Stomach smooth muscle (tissue), 2 donors: Measurements from ENCODE around the gene GDI1.
"Not testable (repeated sequence)": the region's sequence is repeated elsewhere in the genome, so short reads cannot be mapped to it uniquely, and the experiment has no call there.

Experiments
- H3K27ac ChIP-seq: one replicate; pipeline ENCODE4 v1.7.0; 2013; ENCODE audit warnings: mild to moderate bottlenecking, low read length, inconsistent platforms
- H3K27me3 ChIP-seq, 2 donors: one replicate each; pipeline ENCODE4 v1.7.0; 2013; ENCODE audit warnings: low read length in 2 of 2; ENCODE audit not compliant: insufficient read depth in 2 of 2, control insufficient read depth in 1 of 2
- H3K36me3 ChIP-seq, 2 donors: one replicate each; pipeline ENCODE4 v1.7.0; 2013; ENCODE audit warnings: low read length in 2 of 2; ENCODE audit not compliant: control insufficient read depth in 2 of 2, insufficient read depth in 2 of 2
- H3K4me1 ChIP-seq: one replicate; pipeline ENCODE4 v1.7.0; 2013; ENCODE audit warnings: low read length; ENCODE audit not compliant: control insufficient read depth, insufficient read depth
- H3K4me3 ChIP-seq, 2 donors: one replicate each; pipeline ENCODE4 v1.7.0; 2013; ENCODE audit warnings: low read length in 2 of 2
- H3K9ac ChIP-seq, 2 donors: one replicate each; pipeline ENCODE4 v1.7.0; 2013; ENCODE audit warnings: low read length in 2 of 2, mild to moderate bottlenecking in 1 of 2
- H3K9me3 ChIP-seq, 2 donors: one replicate each; pipeline ENCODE4 v1.7.0; 2013; ENCODE audit warnings: low read length in 2 of 2; ENCODE audit not compliant: control insufficient read depth in 2 of 2
- donor health status: healthy.
- donor health status: Pancreatic carcinoma.

Gene GDI1

DNA sequence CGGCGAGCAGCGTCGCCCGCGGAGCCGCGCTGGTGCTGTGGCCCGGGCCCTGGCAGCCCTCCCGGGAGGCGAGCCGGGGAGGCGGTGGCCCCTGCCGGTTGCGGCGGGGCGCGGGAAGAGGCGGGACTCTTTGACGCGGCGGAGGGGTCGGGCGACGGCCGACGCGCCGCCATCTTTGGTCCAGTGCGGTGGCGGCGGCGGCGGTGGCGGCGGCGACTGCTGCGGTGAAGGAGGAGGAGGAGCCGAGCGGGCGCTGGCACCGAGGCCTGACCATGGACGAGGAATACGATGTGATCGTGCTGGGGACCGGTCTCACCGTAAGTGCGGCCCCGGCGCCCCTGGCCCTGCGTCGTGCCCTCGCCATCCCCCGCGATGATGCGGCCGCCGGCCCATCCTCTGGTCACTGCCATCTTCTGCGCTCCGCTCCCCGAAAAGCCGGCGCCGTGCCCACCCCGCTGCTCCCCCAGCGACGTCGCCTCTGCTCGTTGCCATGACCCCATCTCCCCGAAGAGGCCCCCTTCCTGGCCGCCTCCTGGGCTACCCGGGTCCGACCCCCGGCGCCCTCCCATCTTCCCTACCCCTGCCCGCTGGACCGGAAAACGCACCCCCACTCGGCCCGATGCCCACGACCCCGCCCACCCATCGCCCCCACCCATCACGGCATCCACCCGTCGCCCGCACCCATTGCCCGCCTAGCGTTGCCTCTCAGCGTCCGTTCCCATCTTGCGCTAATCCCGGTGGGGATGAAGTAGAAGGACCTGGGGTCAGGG lies at the start of gene GDI1:
Gene GDI1, plus strand, starts transcription at position 172 of the 770 bp plus-strand sequence. Its CDS starts 101 bp downstream, at position 273.
- Histone ChIP-seq H3K36me3 (peaks cover 8 to 12% of the 10 kb centered on the region in 2 donors), H3K4me1 (peaks cover 24% of the 10 kb centered on the region), H3K4me3 (peak within 1 kb of the TSS; percentile 68 to 75), H3K9ac (peak within 1 kb of the TSS; percentile 52 to 55), H3K27me3 (peaks cover 0 to 4% of the 10 kb centered on the region in 2 donors), H3K9me3 (no peaks in the 10 kb centered on the region), H3K27ac (peak within 1 kb of the TSS; percentile 46)

GRCh38 chrX:154388094-154388493 lies 48.9 kb upstream of the GDI1 start:
- H3K9me3 ChIP-seq, H3K27me3 ChIP-seq, H3K27ac ChIP-seq, H3K4me3 ChIP-seq, H3K36me3 ChIP-seq, H3K9ac ChIP-seq: not testable (repeated sequence)
- peaks cover 12% of the 10 kb centered on the region for H3K4me1 ChIP-seq

DNA sequence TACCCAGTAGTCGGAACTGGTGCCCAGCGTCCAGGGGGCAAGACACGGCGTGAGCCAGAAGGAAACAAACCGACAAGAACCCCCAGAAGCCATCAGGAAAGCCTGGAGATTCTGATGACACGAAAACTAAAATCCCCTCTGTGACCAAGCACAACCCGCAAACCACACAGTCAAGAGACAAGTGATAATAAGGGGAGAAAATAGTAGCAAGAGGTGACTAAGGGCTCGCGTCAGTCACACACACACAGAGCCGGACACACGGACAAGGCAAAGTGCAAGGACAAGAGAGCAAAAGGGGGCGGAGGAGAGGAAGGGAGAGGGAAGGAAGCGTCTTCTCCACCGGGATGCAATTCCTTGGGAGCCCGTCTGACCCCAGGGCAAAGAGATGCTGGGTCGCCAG lies 48.3 kb upstream of the GDI1 start:
- H3K4me3 ChIP-seq, H3K9ac ChIP-seq, H3K36me3 ChIP-seq, H3K27ac ChIP-seq, H3K4me1 ChIP-seq, H3K9me3 ChIP-seq, H3K27me3 ChIP-seq: not testable (repeated sequence)

DNA sequence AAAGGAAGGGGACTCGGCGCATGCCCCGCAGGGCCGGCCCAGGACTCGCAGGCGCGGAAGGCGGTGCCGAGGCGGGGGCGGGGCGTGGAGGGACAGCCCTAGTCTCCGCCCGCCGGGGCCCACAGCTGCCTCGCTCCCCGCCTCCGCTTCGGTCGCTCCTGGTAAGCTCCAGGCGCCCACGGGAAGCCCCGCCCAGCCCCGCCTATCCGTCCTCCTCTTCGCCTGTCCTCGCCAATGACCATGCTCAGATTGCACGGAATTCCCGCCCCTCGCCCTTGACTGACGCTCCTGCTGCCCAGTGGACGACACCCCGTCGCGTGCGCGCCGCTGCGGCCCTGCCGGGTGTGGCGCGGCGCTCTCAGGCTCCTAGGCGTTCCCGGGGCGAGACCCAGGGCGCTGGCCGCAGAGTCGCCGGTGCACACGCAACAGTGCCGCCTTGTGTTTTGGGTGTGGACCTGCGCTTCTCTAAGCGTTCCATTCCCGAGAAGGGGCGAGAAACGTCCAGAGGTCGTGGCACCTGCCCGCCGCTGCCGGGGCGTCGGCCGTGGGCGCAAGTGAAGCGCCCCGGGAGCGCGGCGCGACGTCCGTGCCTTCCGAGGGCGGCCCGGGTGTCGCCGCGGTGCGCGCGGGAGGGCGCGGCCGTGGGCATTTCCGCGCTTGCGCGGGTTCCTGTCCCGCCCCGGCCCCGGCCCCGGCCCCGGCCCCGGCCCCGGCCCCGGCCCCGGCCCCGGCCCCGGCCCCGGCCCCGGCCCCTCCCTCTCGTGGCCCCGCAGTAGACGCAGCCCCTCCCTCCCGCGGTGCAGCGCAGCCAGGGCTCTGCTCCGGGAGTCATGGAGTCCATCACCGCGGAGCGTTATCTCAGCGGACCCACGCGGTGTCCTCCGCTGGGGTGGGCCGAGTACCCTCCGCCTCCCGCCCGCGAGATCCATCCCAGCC lies 46.9 kb upstream of the GDI1 start:
- not testable (repeated sequence) for H3K27me3 ChIP-seq, H3K9me3 ChIP-seq, H3K36me3 ChIP-seq, H3K27ac ChIP-seq, H3K9ac ChIP-seq, H3K4me3 ChIP-seq, H3K4me1 ChIP-seq

DNA sequence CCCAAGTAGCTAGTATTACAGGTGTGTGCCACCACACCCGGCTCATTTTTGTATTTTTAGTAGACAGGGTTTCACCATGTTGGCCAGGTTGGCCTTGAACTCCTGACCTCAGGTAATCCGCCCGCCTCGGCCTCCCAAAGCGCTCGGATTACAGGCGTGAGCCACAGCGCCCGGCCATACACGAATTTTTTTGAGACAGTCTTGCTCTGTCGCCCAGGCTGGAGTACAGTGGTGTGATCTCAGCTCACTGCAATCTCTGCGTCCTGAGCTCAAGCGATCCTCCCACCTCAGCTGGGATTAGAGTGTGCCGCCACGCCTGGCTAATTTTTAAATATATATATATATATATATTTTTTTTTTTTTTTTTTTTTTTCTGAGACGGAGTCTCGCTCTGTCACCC lies 40.6 kb upstream of the GDI1 start:
- H3K4me3 ChIP-seq, result not testable (repeated sequence)

DNA sequence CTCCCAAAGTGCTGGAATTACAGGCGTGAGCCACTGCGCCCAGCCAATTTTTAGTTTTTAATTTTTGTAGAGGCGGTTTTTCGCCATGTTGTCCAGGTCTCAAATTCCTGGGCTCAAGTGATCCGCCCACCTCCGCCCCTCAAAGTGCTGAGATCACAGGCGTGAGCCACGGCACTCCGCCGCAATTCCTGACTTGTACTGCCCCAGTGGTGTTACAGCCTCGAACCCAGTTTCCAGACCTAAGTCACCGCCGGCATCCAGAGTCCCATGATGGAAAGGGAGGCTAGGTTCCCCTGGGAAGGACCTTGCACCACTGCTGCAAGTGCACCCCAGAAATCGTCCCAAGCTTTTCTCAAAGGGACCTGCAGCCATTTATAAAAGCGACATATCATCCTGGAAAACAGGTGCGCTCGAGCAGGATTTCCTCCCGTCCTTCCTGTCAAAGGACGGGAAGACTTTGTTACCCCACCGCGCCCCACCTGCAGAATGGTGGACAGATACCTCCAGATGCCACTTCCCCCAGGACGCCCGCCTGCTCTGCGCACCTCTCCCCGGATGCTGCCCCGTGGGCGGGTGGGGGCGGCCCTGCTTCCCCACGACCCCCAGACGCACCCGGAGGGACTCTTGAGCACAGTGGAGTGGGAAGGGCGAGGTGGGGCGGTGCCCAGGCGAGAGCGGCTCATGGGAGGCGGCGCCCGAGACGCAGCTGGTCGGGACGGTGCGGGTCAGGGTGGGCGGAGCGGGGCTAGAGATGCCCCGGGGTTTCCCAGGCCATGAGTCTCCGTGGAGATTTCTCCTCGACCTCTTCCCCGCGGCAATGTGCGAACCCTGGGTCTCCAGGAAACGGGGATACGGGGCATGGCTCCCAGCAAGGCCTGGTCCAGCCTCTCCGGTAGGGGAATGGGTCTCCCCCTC lies 39.7 kb upstream of the GDI1 start:
- peak overlapping the region; percentile 83 to 92 for H3K9ac ChIP-seq

More for the DNA sequence above, 40.6 kb upstream of the GDI1 start:
- H3K27ac ChIP-seq, H3K27me3 ChIP-seq, H3K9me3 ChIP-seq, H3K9ac ChIP-seq: not testable (repeated sequence)
- H3K36me3 ChIP-seq, result peaks cover 11 to 12% of the 10 kb centered on the region in 2 donors
- peaks cover 16% of the 10 kb centered on the region for H3K4me1 ChIP-seq

DNA sequence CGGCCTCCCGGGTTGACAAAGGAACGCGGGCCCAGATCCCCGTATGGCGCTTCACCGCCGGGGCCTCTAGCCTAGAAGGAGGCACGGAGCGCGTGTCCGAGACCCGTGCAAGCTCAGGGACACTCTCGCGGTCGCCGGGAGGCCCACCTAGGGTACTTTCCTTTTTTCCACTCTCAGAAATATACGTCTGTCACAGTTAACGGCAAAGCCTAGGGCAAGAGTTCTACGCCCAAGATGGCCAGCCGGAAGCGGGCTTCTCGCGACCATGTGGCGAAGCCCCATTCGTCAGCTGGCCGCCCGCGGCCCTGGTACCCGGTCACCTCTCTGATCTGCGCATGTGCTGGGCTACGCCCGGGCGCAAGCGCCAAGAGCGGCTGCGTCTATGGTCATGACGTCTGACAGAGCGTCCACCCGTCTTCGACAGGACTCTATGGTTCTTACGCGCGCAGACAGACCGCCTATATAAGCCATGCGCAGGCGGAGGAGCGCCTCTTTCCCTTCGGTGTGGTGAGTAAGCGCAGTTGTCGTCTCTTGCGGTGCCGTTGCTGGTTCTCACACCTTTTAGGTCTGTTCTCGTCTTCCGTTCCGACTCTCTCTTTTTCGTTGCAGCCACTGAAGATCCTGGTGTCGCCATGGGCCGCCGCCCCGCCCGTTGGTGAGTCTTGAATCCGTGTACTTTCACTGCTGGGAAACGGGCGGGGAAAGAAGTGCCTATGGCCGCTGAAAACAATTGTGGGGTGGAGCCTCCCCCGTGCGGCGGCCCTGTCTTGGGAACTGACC lies 38.9 kb upstream of the GDI1 start, which contains the start of gene RPL10:
Gene RPL10, plus strand, starts transcription at position 490 of the 780 bp plus-strand sequence. Its CDS starts 143 bp downstream, at position 633.
- no peaks in the 10 kb centered on the region for H3K27me3 ChIP-seq
- no peaks in the 10 kb centered on the region for H3K9me3 ChIP-seq
- H3K4me1 ChIP-seq, result peaks cover 16% of the 10 kb centered on the region
- H3K4me3 ChIP-seq, result peak within 1 kb of the TSS; percentile 89 to 93
- peaks cover 11 to 12% of the 10 kb centered on the region in 2 donors for H3K36me3 ChIP-seq
- peak within 1 kb of the TSS; percentile 95 to 97 for H3K9ac ChIP-seq
- peak within 1 kb of the TSS; percentile 96 for H3K27ac ChIP-seq

More for the DNA sequence above, 39.7 kb upstream of the GDI1 start:
- H3K27me3 ChIP-seq, result no peaks in the 10 kb centered on the region
- peak overlapping the region; percentile 69 to 89 for H3K4me3 ChIP-seq
- no peaks in the 10 kb centered on the region for H3K9me3 ChIP-seq
- H3K36me3 ChIP-seq, result peaks cover 11 to 12% of the 10 kb centered on the region in 2 donors
- peaks cover 16% of the 10 kb centered on the region for H3K4me1 ChIP-seq
- H3K27ac ChIP-seq, result peak overlapping the region; percentile 96

- H3K36me3 ChIP-seq, result peaks cover 11 to 12% of the 10 kb centered on the region in 2 donors
- H3K27me3 ChIP-seq, result no peaks in the 10 kb centered on the region
- peak overlapping the region; percentile 95 to 97 for H3K9ac ChIP-seq
- H3K4me1 ChIP-seq, result peaks cover 16% of the 10 kb centered on the region
- peak overlapping the region; percentile 96 for H3K27ac ChIP-seq
- H3K9me3 ChIP-seq, result no peaks in the 10 kb centered on the region
- H3K4me3 ChIP-seq, result peak overlapping the region; percentile 89 to 93
These were observed 38.1 kb upstream of the GDI1 start for GRCh38 chrX:154398668-154399526.
